ENCODE measurements around the gene RELA. TPM values are rescaled to one million over a fixed set of nuclear protein-coding genes. Genes with fewer than 3 reads are reported as not detected.

RELA gene
- total RNA-seq, 1 donor from 2014 or later: 68.9 TPM

DNA sequence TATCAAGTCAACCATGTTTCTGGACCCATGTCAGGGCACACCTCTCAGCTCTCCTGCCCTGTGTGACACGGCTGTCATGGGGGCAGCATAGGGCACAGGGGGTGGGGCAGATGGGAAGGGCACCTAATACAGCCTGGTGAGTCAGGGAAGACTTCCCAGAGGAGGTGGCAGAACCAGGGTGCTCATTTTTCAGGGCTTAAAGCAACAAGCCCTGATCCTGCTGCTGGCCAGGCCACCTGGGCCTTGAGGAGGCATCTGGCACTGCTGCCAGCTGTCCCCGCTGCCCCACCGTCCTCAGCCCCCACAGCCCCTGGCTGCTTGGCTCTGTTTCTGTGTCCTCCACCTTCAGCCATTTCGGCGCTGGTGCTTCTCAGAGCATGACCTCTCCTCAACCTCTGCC is 53.1 kb downstream of the RELA start:
- H3K4me1 ChIP-seq: peaks cover 65% of the 10 kb centered on the region
- peak overlapping the region; percentile 95 for H3K4me3 ChIP-seq
- ATAC-seq: no peak
- peaks cover 69% of the 10 kb centered on the region for H3K36me3 ChIP-seq
- DNase-seq: no peak
- peak overlapping the region; percentile 46 for H3K27ac ChIP-seq
- H3K27me3 ChIP-seq (ENCODE audit: low read depth): no peaks in the 10 kb centered on the region
- TF ChIP-seq, protein P1, sequence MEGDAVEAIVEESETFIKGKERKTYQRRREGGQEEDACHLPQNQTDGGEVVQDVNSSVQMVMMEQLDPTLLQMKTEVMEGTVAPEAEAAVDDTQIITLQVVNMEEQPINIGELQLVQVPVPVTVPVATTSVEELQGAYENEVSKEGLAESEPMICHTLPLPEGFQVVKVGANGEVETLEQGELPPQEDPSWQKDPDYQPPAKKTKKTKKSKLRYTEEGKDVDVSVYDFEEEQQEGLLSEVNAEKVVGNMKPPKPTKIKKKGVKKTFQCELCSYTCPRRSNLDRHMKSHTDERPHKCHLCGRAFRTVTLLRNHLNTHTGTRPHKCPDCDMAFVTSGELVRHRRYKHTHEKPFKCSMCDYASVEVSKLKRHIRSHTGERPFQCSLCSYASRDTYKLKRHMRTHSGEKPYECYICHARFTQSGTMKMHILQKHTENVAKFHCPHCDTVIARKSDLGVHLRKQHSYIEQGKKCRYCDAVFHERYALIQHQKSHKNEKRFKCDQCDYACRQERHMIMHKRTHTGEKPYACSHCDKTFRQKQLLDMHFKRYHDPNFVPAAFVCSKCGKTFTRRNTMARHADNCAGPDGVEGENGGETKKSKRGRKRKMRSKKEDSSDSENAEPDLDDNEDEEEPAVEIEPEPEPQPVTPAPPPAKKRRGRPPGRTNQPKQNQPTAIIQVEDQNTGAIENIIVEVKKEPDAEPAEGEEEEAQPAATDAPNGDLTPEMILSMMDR (IDR thresholded peaks at IDR 0.05): no peak
- no peaks in the 10 kb centered on the region for H3K9me3 ChIP-seq
- intact Hi-C loops (cut with DNase I): no loop called here

DNA sequence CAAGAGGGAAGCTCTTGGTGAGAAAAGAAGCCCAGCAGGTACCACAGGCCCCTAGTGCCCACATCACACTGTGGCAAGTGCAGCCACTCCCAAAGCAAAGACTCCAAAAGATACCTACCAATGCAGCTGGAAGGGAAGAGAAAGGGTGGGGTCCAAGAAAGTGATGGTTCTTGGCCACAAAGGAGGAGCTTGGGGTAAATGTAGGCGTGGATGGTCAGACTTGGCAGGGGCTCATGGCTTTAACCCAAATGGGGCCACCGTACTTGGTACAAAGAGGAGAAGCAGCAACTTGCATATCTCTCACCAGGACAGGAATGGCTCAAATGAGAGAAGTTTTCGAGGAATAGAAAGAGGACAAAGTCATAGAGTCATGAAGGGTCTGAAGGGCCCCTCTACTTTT is 53.5 kb downstream of the RELA start:
- Histone ChIP-seq H3K27me3 (ENCODE audit: low read depth) (no peaks in the 10 kb centered on the region), H3K27ac (peak overlapping the region; percentile 46), H3K9me3 (no peaks in the 10 kb centered on the region), H3K4me3 (peak overlapping the region; percentile 95), H3K4me1 (peaks cover 65% of the 10 kb centered on the region), H3K36me3 (peaks cover 74% of the 10 kb centered on the region)
- ATAC-seq (no peak), DNase-seq (no peak)
- intact Hi-C loops (cut with DNase I): no loop called here
- TF ChIP-seq, protein P1 (IDR thresholded peaks at IDR 0.05): no peak

DNA sequence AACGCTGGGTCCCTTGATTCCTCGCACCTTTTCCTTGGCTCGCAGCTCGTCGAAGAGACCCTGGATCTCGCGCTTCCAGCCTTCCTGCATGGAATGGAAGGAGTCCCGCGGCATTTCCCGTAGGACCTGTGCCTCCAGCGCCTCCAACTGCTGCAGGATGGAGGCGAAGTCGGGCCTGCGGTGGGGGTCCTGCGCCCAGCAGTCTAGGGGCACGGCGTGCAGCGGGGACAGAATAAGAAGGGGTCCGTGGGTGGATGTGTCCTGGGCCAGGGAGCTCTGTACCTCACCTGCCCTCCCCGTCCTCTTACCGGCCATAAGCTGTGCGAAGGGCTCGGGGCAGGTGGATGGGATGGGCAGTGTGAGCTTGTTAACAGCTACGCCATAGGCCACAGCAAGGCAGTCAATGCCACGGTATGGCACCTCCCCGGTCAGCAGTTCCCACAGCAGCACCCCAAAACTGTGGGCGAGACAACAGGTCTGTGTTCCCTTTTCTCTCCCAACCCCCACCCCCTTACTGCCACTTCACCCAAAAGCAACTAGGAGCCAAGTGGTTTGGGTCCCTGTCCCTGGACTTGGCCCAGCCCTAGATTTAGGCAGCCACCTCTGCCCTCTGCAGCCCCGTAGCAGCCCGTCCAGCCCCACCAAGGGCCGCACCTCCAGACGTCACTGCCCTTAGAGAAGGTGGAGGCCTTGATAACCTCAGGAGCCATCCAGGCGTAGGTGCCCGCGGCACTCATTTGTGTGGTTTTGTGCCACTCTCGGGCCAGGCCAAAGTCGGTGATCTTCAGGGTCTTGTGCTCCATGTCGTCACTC is 54.9 kb downstream of the RELA start:
- no peak for DNase-seq
- peak overlapping the region; percentile 38 for H3K4me3 ChIP-seq
- TF ChIP-seq, protein P1 (IDR thresholded peaks at IDR 0.05): no peak
- peak overlapping the region; percentile 44 for H3K27ac ChIP-seq
- H3K36me3 ChIP-seq: peaks cover 86% of the 10 kb centered on the region
- peaks cover 59% of the 10 kb centered on the region for H3K4me1 ChIP-seq
- H3K9me3 ChIP-seq: no peaks in the 10 kb centered on the region
- H3K27me3 ChIP-seq (ENCODE audit: low read depth): no peaks in the 10 kb centered on the region
- intact Hi-C loops (cut with DNase I): no loop called here
- ATAC-seq: no peak

DNA sequence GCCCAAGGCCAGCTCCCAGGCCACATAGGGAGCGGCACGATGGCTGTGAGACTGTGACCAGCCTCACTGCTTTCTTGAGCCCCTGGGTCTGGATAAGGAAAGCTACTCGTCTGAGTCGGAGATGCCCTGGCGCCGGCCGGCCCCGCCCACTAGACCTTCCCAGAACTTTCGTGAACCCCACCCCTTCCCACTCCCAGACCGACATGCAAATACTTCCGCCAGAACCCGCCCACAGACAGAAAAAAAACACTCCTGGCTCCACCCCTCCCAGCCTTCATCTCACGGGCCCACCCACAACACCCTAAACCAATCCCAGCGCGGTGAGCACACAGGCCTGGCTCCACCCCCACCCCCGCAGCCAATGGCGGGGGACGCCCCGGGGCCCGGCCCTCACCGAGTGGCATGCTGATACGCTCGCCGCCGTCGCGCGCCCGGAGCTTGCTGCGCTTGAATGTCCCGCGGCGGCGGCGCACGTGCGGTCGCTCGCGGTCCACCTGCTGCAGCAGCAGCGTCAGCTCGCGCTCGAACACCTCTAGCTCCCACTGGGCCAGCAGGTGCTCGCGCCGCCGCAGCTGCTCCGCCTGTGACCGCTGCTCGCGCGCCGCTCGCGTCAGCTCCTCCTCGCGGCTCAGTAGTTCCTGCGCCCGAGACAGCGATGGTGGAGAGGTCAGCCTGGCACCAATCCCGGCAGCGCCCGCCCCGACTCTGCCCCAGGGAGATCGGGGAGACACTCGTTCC is 55.7 kb downstream of the RELA start:
- ATAC-seq (peak; percentile 96 to 97), DNase-seq (peak; percentile 94)
- no peaks in the 10 kb centered on the region for H3K27me3 ChIP-seq (ENCODE audit: low read depth)
- peaks cover 52% of the 10 kb centered on the region for H3K4me1 ChIP-seq
- H3K36me3 ChIP-seq: peaks cover 86% of the 10 kb centered on the region
- H3K27ac ChIP-seq: peak overlapping the region; percentile 68
- intact Hi-C loops (cut with DNase I): no loop called here
- peak overlapping the region; percentile 38 for H3K4me3 ChIP-seq
- TF ChIP-seq, protein P1 (IDR thresholded peaks at IDR 0.05): no peak
- no peaks in the 10 kb centered on the region for H3K9me3 ChIP-seq

DNA sequence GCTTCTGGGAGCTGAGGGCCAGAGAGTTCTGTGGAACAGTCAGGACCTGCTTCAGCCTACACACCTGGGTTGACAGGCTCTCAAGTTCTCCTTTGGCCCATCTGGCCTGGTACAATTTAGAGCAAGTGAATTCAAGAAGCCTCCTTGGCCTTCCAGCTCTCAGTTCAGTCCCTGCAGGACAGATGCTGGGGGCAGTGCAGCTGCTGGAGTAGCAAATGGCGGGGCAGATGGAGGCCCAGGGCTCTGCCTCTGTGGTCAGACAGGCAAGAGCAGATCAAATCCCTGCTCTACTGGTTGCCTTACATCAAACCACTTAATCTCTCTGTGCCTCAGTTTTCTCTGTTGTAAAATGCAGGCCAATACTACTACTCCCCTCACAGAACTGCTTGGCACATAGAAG is 58.5 kb downstream of the RELA start:
- intact Hi-C loops (cut with DNase I): no loop called here
- ATAC-seq (no peak), DNase-seq (no peak)
- no peak overlapping the region for H3K27ac ChIP-seq
- H3K4me3 ChIP-seq: no peak overlapping the region
- TF ChIP-seq, protein P1 (IDR thresholded peaks at IDR 0.05): no peak
- H3K9me3 ChIP-seq: no peaks in the 10 kb centered on the region
- H3K27me3 ChIP-seq (ENCODE audit: low read depth): no peaks in the 10 kb centered on the region
- H3K36me3 ChIP-seq: peaks cover 98% of the 10 kb centered on the region
- peaks cover 25% of the 10 kb centered on the region for H3K4me1 ChIP-seq

Small RNAs within 50 kb of the gene (microRNA-seq; reads per million reads assigned to microRNA genes)
- gene MIR4489 (ENCODE audit: borderline number of aligned reads): not detected
- not detected for gene MIR4690 (ENCODE audit: borderline number of aligned reads)

Other genes with a start within 250 kb of the RELA start
- 980 TPM for gene NEAT1, start 240.1 kb downstream of the RELA start, total RNA-seq
- gene MALAT1, start 163.9 kb downstream of the RELA start, total RNA-seq: 11,612 TPM
- 61.2 TPM for gene SCYL1, start 137.8 kb downstream of the RELA start, total RNA-seq
- 98.7 TPM for gene LTBP3, start 104.6 kb downstream of the RELA start, total RNA-seq
- 25.1 TPM for gene ZNRD2, start 92.4 kb downstream of the RELA start, total RNA-seq
- gene FAM89B, start 90.4 kb downstream of the RELA start, total RNA-seq: 48.6 TPM
- gene EHBP1L1, start 86.9 kb downstream of the RELA start, total RNA-seq: 110 TPM
- 1.7 TPM for gene KCNK7, start 67.1 kb downstream of the RELA start, total RNA-seq
- gene MAP3K11, start 48.7 kb downstream of the RELA start, total RNA-seq: 113 TPM
- gene PCNX3, start 47.1 kb downstream of the RELA start, total RNA-seq: 32.4 TPM
- gene SIPA1, start 24.8 kb downstream of the RELA start, total RNA-seq: 102 TPM
- gene KAT5, start 49.3 kb upstream of the RELA start, total RNA-seq: 82.6 TPM
- 44.4 TPM for gene RNASEH2C, start 57.9 kb upstream of the RELA start, total RNA-seq
- 46.3 TPM for gene AP5B1, start 118.1 kb upstream of the RELA start, total RNA-seq
- gene OVOL1, start 124.1 kb upstream of the RELA start, total RNA-seq: 0.89 TPM
- 0.47 TPM for gene SNX32, start 171.0 kb upstream of the RELA start, total RNA-seq
- gene CFL1, start 195.3 kb upstream of the RELA start, total RNA-seq: 647 TPM
- 52.8 TPM for gene MUS81, start 197.5 kb upstream of the RELA start, total RNA-seq
- gene EFEMP2, start 209.9 kb upstream of the RELA start, total RNA-seq: 53.9 TPM
- gene CTSW, start 216.9 kb upstream of the RELA start, total RNA-seq: 20.6 TPM
- 44.0 TPM for gene FIBP, start 225.6 kb upstream of the RELA start, total RNA-seq
- gene CCDC85B, start 227.8 kb upstream of the RELA start, total RNA-seq: 28.6 TPM
- 2.2 TPM for gene FOSL1, start 237.5 kb upstream of the RELA start, total RNA-seq